Activated CD8-positive, alpha-beta T cell treated with anti-CD3 and anti-CD28 coated beads for 36 hours (primary cell): ENCODE results near the gene TIMM50. TPM values are rescaled to one million over a fixed set of nuclear protein-coding genes. Genes with fewer than 3 reads are reported as not detected.

Experiments
- ATAC-seq: fragments of 200-7000 bp; cut with Tn5 transposase; one replicate; pipeline ENCODE4 v1.10.0; 2021; ENCODE audit warnings: mild to moderate bottlenecking, moderate library complexity
- CTCF ChIA-PET: fragments of 350-600 bp; sonication (Branson Sonifier 250); formaldehyde crosslinking; loops from one replicate; lab custom pipeline; 2021; ENCODE audit warnings: antibody characterized with exemption; lab: Charles Lee
- POLR2A ChIA-PET: fragments of 350-600 bp; sonication (Branson Sonifier 250); formaldehyde crosslinking; loops from one replicate; lab custom pipeline; 2021; ENCODE audit warnings: antibody characterized with exemption; lab: Charles Lee
- DNase-seq: peaks from one replicate; pipeline ENCODE4 v3.0.0-alpha.2; 2020
- H3K27ac Mint-ChIP-seq: one replicate; pipeline ENCODE4 v1.8.0; 2021; ENCODE audit warnings: mild to moderate bottlenecking, mixed read lengths
- H3K27me3 Mint-ChIP-seq: one replicate; pipeline ENCODE4 v1.8.0; 2021; ENCODE audit warnings: mixed read lengths
- H3K36me3 Mint-ChIP-seq: one replicate; pipeline ENCODE4 v1.8.0; 2021; ENCODE audit warnings: low read depth, mixed read lengths
- H3K4me1 Mint-ChIP-seq: one replicate; pipeline ENCODE4 v1.8.0; 2021; ENCODE audit warnings: low read depth, mixed read lengths
- H3K4me3 Mint-ChIP-seq: one replicate; pipeline ENCODE4 v1.8.0; 2021; ENCODE audit warnings: mild to moderate bottlenecking, moderate library complexity, mixed read lengths
- H3K9me3 Mint-ChIP-seq: one replicate; pipeline ENCODE4 v1.8.0; 2021; ENCODE audit warnings: mixed read lengths
- intact Hi-C: fragments of 100-400 bp; cut with micrococcal nuclease; formaldehyde crosslinking; loops from one replicate; pipeline ENCODE4 v1.10.0; 2022
- total RNA-seq, 2 experiments: library from RNA; stranded (reverse); gene quantifications; one replicate each; pipeline ENCODE4 v1.2.3, GENCODE V29; 2021
- TF ChIP-seq, protein P1 (sequence below): fragments of 200-600 bp; IDR thresholded peaks from one replicate; pipeline ENCODE4 v1.8.0; 2022; ENCODE audit warnings: antibody characterized with exemption, mild to moderate bottlenecking

The TIMM50 gene
- total RNA-seq, 2 experiments from 2014 or later: 108 to 114 TPM

- ChIA-PET POLR2A (interaction anchor here (1.0 to 1.4 kb wide), 4 partner anchors 10 to 56 kb away, joined by 3 to 4 read pairs (median 3); partner anchors contain the start of gene RPS16), CTCF (interaction anchor here (0.7 to 1.6 kb wide), 2 partner anchors 18 to 47 kb away, joined by 3 to 6 read pairs; partner anchors contain the start of gene EID2)
- TF ChIP-seq, protein P1, sequence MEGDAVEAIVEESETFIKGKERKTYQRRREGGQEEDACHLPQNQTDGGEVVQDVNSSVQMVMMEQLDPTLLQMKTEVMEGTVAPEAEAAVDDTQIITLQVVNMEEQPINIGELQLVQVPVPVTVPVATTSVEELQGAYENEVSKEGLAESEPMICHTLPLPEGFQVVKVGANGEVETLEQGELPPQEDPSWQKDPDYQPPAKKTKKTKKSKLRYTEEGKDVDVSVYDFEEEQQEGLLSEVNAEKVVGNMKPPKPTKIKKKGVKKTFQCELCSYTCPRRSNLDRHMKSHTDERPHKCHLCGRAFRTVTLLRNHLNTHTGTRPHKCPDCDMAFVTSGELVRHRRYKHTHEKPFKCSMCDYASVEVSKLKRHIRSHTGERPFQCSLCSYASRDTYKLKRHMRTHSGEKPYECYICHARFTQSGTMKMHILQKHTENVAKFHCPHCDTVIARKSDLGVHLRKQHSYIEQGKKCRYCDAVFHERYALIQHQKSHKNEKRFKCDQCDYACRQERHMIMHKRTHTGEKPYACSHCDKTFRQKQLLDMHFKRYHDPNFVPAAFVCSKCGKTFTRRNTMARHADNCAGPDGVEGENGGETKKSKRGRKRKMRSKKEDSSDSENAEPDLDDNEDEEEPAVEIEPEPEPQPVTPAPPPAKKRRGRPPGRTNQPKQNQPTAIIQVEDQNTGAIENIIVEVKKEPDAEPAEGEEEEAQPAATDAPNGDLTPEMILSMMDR: no peak
- Mint-ChIP-seq H3K4me1 (no peaks in the 10 kb centered on the region), H3K4me3 (no peak overlapping the region), H3K9me3 (no peaks in the 10 kb centered on the region), H3K36me3 (peaks cover 18% of the 10 kb centered on the region), H3K27me3 (peaks cover 5% of the 10 kb centered on the region), H3K27ac (no peak overlapping the region)
- intact Hi-C loops: no loop called here
- no peak for ATAC-seq
- DNase-seq: no peak
These were observed 11.6 kb downstream of the TIMM50 start for GRCh38 chr19:39492225-39492624.

- ChIA-PET CTCF (interaction anchor here (0.7 to 1.6 kb wide), 2 partner anchors 19 to 47 kb away, joined by 3 to 6 read pairs; partner anchors contain the start of gene EID2), POLR2A (interaction anchor here (1.0 to 1.4 kb wide), 4 partner anchors 11 to 57 kb away, joined by 3 to 4 read pairs (median 3); partner anchors contain the start of gene RPS16)
- ATAC-seq: no peak
- Mint-ChIP-seq H3K9me3 (no peaks in the 10 kb centered on the region), H3K27me3 (peaks cover 6% of the 10 kb centered on the region), H3K27ac (no peak overlapping the region), H3K4me1 (no peaks in the 10 kb centered on the region), H3K36me3 (peaks cover 17% of the 10 kb centered on the region), H3K4me3 (no peak overlapping the region)
- intact Hi-C loops: no loop called here
- TF ChIP-seq, protein P1: no peak
- no peak for DNase-seq
These were observed 12.2 kb downstream of the TIMM50 start for GRCh38 chr19:39492788-39493187.

GRCh38 chr19:39494661-39495060, 14.0 kb downstream of the TIMM50 start:
- DNase-seq: no peak
- TF ChIP-seq, protein P1: no peak
- no peaks in the 10 kb centered on the region for H3K9me3 Mint-ChIP-seq
- no peak for ATAC-seq
- ChIA-PET POLR2A (interaction anchor here (0.9 kb wide), 1 partner anchor 60 kb away, joined by 3 read pairs; no protein-coding TSS in a partner anchor), CTCF (no interaction called here)
- peaks cover 12% of the 10 kb centered on the region for H3K4me1 Mint-ChIP-seq
- H3K27ac Mint-ChIP-seq: no peak overlapping the region
- peaks cover 20% of the 10 kb centered on the region for H3K27me3 Mint-ChIP-seq
- intact Hi-C loops: no loop called here
- H3K36me3 Mint-ChIP-seq: peaks cover 6% of the 10 kb centered on the region
- no peak overlapping the region for H3K4me3 Mint-ChIP-seq

GRCh38 chr19:39496063-39496462, 15.4 kb downstream of the TIMM50 start:
- Mint-ChIP-seq H3K36me3 (no peaks in the 10 kb centered on the region), H3K27me3 (peaks cover 31% of the 10 kb centered on the region), H3K9me3 (no peaks in the 10 kb centered on the region), H3K4me1 (peaks cover 14% of the 10 kb centered on the region), H3K4me3 (no peak overlapping the region), H3K27ac (no peak overlapping the region)
- ATAC-seq (no peak), DNase-seq (no peak)
- CTCF ChIA-PET: interaction anchor here (0.9 to 5.9 kb wide), 3 partner anchors 22 to 43 kb away, joined by 4 to 29 read pairs (median 6); partner anchors contain the start of genes EID2 and EID2B
- POLR2A ChIA-PET: interaction anchor here (1.4 kb wide), 1 partner anchor 60 kb away, joined by 4 read pairs; the partner anchor contains the start of gene RPS16
- TF ChIP-seq, protein P1: no peak
- intact Hi-C loops: no loop called here

GRCh38 chr19:39497701-39497995, 17.0 kb downstream of the TIMM50 start:
- H3K4me3 Mint-ChIP-seq: no peak overlapping the region

More at GRCh38 chr19:39497701-39497995, 17.0 kb downstream of the TIMM50 start:
- Mint-ChIP-seq H3K27me3 (peaks cover 38% of the 10 kb centered on the region), H3K27ac (no peak overlapping the region), H3K4me1 (peaks cover 14% of the 10 kb centered on the region), H3K9me3 (no peaks in the 10 kb centered on the region), H3K36me3 (no peaks in the 10 kb centered on the region)
- ATAC-seq: no peak
- TF ChIP-seq, protein P1: no peak
- DNase-seq: no peak
- ChIA-PET CTCF (interaction anchor here (0.6 to 5.9 kb wide), 5 partner anchors 11 to 174 kb away, joined by 3 to 29 read pairs (median 6); partner anchors contain the start of gene EID2B), POLR2A (interaction anchor here (0.7 kb wide), 1 partner anchor 118 kb away, joined by 3 read pairs; no protein-coding TSS in a partner anchor)
- intact Hi-C loops: no loop called here
